H1 (cell line): ENCODE data around the gene HIVEP3. TPM values are rescaled to one million over a fixed set of nuclear protein-coding genes. Genes with fewer than 3 reads are reported as not detected.

ENCODE experiments used
- ATF3 ChIP-seq: IDR thresholded peaks from 2 replicates; pipeline ENCODE4 v1.6.1; 2011; ENCODE audit warnings: low read depth, mild to moderate bottlenecking, low read length; ENCODE audit not compliant: insufficient read depth
- CBX5 ChIP-seq: fragments of 300-800, 300-1000 bp; sonication (generic); IDR thresholded peaks from 2 replicates; pipeline ENCODE4 v1.7.1; 2016; ENCODE audit warnings: antibody characterized with exemption, low read length, low read depth
- CHD2 ChIP-seq: IDR thresholded peaks from 2 replicates; pipeline ENCODE4 v1.6.1; 2012; ENCODE audit warnings: low read length, improper control_type of control experiment
- CHD7 ChIP-seq: fragments of 300-600 bp; sonication (generic); IDR thresholded peaks from 2 replicates; pipeline ENCODE4 v1.7.1; 2012; ENCODE audit warnings: low read length, moderate library complexity, mild to moderate bottlenecking, inconsistent platforms; ENCODE audit not compliant: insufficient replicate concordance
- CREB1 ChIP-seq: IDR thresholded peaks from 2 replicates; pipeline ENCODE4 v1.6.1; 2012; ENCODE audit warnings: inconsistent platforms
- GTF2F1 ChIP-seq: IDR thresholded peaks from 2 replicates; pipeline ENCODE4 v1.6.1; 2012; ENCODE audit warnings: low read depth, low read length, improper control_type of control experiment, borderline replicate concordance
- HDAC6 ChIP-seq: IDR thresholded peaks from one replicate; pipeline ENCODE4 v1.7.1; 2012; ENCODE audit warnings: low read depth, mild to moderate bottlenecking, inconsistent platforms, low read length, moderate library complexity
- NRF1 ChIP-seq: IDR thresholded peaks from 2 replicates; pipeline ENCODE4 v1.6.1; 2011; ENCODE audit warnings: mild to moderate bottlenecking, low read depth, low read length, improper control_type of control experiment
- RBBP5 ChIP-seq: IDR thresholded peaks from 2 replicates; pipeline ENCODE4 v1.7.1; 2012; ENCODE audit warnings: low read depth, mild to moderate bottlenecking, inconsistent platforms, low read length, moderate library complexity, borderline replicate concordance
- RNF2 ChIP-seq: fragments of 200-900, 300-1000 bp; sonication (generic); IDR thresholded peaks from 2 replicates; pipeline ENCODE4 v1.7.1; 2016; ENCODE audit warnings: borderline replicate concordance, low read depth, mild to moderate bottlenecking, antibody characterized with exemption, low read length; ENCODE audit not compliant: poor library complexity, severe bottlenecking; ENCODE audit errors: missing control alignments
- RXRA ChIP-seq: IDR thresholded peaks from 2 replicates; pipeline ENCODE4 v1.6.1; 2011; ENCODE audit warnings: low read depth, mild to moderate bottlenecking, low read length, moderate library complexity; ENCODE audit not compliant: insufficient read depth
- SIRT6 ChIP-seq: IDR thresholded peaks from one replicate; pipeline ENCODE4 v1.7.1; 2012; ENCODE audit warnings: low read length, inconsistent platforms
- polyA plus RNA-seq, 7 experiments: library from polyadenylated mRNA; depleted of rRNA in 3 of 7; stranded (reverse) in 5 of 7; unstranded in 2 of 7; fragments of >200 nt in 5 of 7; fragments of 200-250 nt in 2 of 7; gene quantifications; 1 replicate in 5 of 7; 2 replicates in 1 of 7; 4 replicates in 1 of 7; pipeline versions ENCODE4 v1.2.1 to v1.2.3, GENCODE V29; 2011 to 2013; ENCODE audit warnings: missing spikeins in 2 of 7, mixed read lengths in 2 of 7
- total RNA-seq: library from RNA; stranded (reverse); fragmentation: NEBNext Ultra II Directional; extraction: Animal tissue kit (Norgen Biotek cat#: 25700); gene quantifications from 2 replicates; pipeline ENCODE4 v1.2.1, GENCODE V29; 2021

Gene HIVEP3
- total and polyA plus RNA-seq, 2 of the 8 experiments (the other 6 are each of a cell fraction or from before 2014, with no cell fraction given) = 0.24 to 0.69 TPM

GRCh38 chr1:41533731-41534080 is 385.0 kb downstream of the HIVEP3 start (continued):
- TF ChIP-seq CHD7 (no peak), RXRA (no peak), CREB1 (no peak), GTF2F1 (no peak), ATF3 (no peak), CBX5 (no peak), SIRT6 (no peak), NRF1 (no peak), RBBP5 (no peak), HDAC6 (no peak), RNF2 (no peak), CHD2 (no peak)
